ENCODE results near the gene NKX6-2.
"Not testable (repeated sequence)": the region's sequence is repeated elsewhere in the genome, so short reads cannot be mapped to it uniquely, and the experiment has no call there.

NKX6-2 gene

GRCh38 chr10:132797986-132798385 is 12.0 kb upstream of the NKX6-2 start:
- DNase-seq (ENCODE audit: low read depth): not testable (repeated sequence)

GRCh38 chr10:132796846-132797245 is 10.9 kb upstream of the NKX6-2 start:
- DNase-seq (ENCODE audit: low read depth): no peak

GRCh38 chr10:132793871-132794849 is 8.2 kb upstream of the NKX6-2 start:
- DNase-seq (ENCODE audit: low read depth): no peak

GRCh38 chr10:132793213-132793612 is 7.3 kb upstream of the NKX6-2 start:
- no peak for DNase-seq (ENCODE audit: low read depth)

GRCh38 chr10:132792796-132793195 is 6.8 kb upstream of the NKX6-2 start:
- DNase-seq (ENCODE audit: low read depth): no peak

- DNase-seq (ENCODE audit: low read depth): not testable (repeated sequence)
Measured at GRCh38 chr10:132792099-132792498, 6.2 kb upstream of the NKX6-2 start.

GRCh38 chr10:132790934-132791829 is 5.2 kb upstream of the NKX6-2 start:
- DNase-seq (ENCODE audit: low read depth): no peak

GRCh38 chr10:132790470-132790869 is 4.5 kb upstream of the NKX6-2 start:
- DNase-seq (ENCODE audit: low read depth): no peak

GRCh38 chr10:132789659-132790148 is 3.8 kb upstream of the NKX6-2 start:
- no peak for DNase-seq (ENCODE audit: low read depth)

GRCh38 chr10:132788831-132789219 is 2.9 kb upstream of the NKX6-2 start:
- DNase-seq (ENCODE audit: low read depth): no peak

GRCh38 chr10:132788180-132788830 is 2.4 kb upstream of the NKX6-2 start:
- DNase-seq (ENCODE audit: low read depth): peak; percentile 10

GRCh38 chr10:132787495-132788179 is 1.7 kb upstream of the NKX6-2 start:
- no peak for DNase-seq (ENCODE audit: low read depth)

GRCh38 chr10:132786884-132787494 is 1.0 kb upstream of the NKX6-2 start:
- DNase-seq (ENCODE audit: low read depth): no peak

- no peak for DNase-seq (ENCODE audit: low read depth)
Measured at GRCh38 chr10:132786476-132786883, 533 bp upstream of the NKX6-2 start.

GRCh38 chr10:132784866-132785722 is 853 bp downstream of the NKX6-2 start:
- peak; percentile 10 for DNase-seq (ENCODE audit: low read depth)

GRCh38 chr10:132783940-132784865 is 1.7 kb downstream of the NKX6-2 start:
- no peak for DNase-seq (ENCODE audit: low read depth)

- DNase-seq (ENCODE audit: low read depth): no peak
Measured at GRCh38 chr10:132783165-132783939, 2.6 kb downstream of the NKX6-2 start.

- no peak for DNase-seq (ENCODE audit: low read depth)
Measured at GRCh38 chr10:132781556-132781955, 4.4 kb downstream of the NKX6-2 start.
